GM12874 (cell line): ENCODE data around the gene C16orf86.

Experiments
- CTCF ChIP-seq: IDR thresholded peaks from 2 replicates; pipeline ENCODE4 v1.5.1; 2011; ENCODE audit warnings: low read depth, mild to moderate bottlenecking, control low read depth, low read length, moderate library complexity; ENCODE audit not compliant: insufficient read depth

Gene C16orf86

GRCh38 chr16:67672306-67672705 lies 5.7 kb downstream of the C16orf86 start:
- TF ChIP-seq CTCF = no peak

- TF ChIP-seq CTCF = peak; percentile 85
These were observed 6.4 kb downstream of the C16orf86 start for GRCh38 chr16:67672739-67673662.

- TF ChIP-seq CTCF = no peak
These were observed 7.3 kb downstream of the C16orf86 start for GRCh38 chr16:67673712-67674580.

GRCh38 chr16:67674851-67675578 lies 8.4 kb downstream of the C16orf86 start:
- no peak for TF ChIP-seq CTCF

GRCh38 chr16:67675579-67675935 lies 8.9 kb downstream of the C16orf86 start:
- no peak for TF ChIP-seq CTCF

- no peak for TF ChIP-seq CTCF
These were observed 9.4 kb downstream of the C16orf86 start for GRCh38 chr16:67675999-67676398.

- TF ChIP-seq CTCF = no peak
These were observed 9.9 kb downstream of the C16orf86 start for GRCh38 chr16:67676516-67676915.
